Stimulated activated CD4-positive, alpha-beta T cell treated with anti-CD3 and anti-CD28 coated beads, Interleukin-1b, Interleukin-23, amount 100 ng/mL, for 24 hours (primary cell): ENCODE data around the gene ARHGAP27.
"Not testable (repeated sequence)": the region's sequence is repeated elsewhere in the genome, so short reads cannot be mapped to it uniquely, and the experiment has no call there.

Experiments
- DNase-seq, 4 experiments: peaks; one replicate each; pipeline ENCODE4 v3.0.0-alpha.2; 2020; ENCODE audit warnings: low read depth in 4 of 4, low spot score in 1 of 4

Gene ARHGAP27

GRCh38 chr17:45363498-45363897, 69.2 kb downstream of the ARHGAP27 start:
- no peak for DNase-seq

GRCh38 chr17:45361976-45362375, 70.7 kb downstream of the ARHGAP27 start:
- no peak for DNase-seq

DNA sequence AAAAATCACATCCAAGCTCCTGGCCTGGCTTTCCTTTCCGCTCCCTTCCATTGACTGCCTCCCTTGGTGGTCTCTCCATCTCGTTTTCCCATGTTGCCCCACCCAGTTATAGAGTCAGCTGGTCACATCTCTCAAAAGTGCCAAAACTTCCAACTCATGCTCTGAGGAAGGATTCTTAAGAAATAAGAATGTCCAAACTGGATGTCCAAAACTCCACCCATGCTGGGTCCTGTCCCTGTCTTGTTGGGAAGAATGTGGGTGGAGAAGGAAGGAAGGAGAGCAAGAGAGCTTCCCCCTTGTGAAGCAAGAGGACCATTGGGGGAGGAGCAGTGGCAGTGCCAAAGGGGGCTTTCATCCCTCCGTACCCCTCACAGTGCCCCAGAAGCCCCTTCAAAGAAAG, 71.2 kb downstream of the ARHGAP27 start:
- DNase-seq, result no peak

- no peak for DNase-seq
These were observed 75.2 kb downstream of the ARHGAP27 start for GRCh38 chr17:45357364-45357997.

GRCh38 chr17:45355087-45355486, 77.6 kb downstream of the ARHGAP27 start:
- DNase-seq, result no peak

DNA sequence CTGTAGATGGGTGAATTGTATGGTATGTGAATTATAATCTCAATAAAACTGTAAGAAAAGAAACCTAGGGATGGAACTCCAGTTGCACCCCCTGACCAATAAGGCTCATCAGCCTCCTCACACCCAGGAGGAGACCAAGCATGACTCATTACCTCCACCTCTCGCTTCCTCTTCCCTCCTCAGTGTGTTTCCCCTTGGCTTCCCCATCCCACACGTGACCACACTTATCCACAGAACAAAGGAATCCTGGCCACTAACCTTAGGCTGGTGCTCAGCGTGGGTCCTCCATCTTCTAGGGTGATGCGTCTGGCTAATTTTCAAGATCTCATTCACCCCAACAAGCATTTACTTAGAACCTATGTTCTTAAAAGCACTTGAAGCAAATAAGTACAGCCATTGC, 79.6 kb downstream of the ARHGAP27 start:
- DNase-seq, result peak in 2 of 4 experiments; percentile 7 to 32

GRCh38 chr17:45351831-45352230, 80.8 kb downstream of the ARHGAP27 start:
- DNase-seq, result no peak

GRCh38 chr17:45347444-45347843, 85.2 kb downstream of the ARHGAP27 start:
- DNase-seq, result no peak

DNA sequence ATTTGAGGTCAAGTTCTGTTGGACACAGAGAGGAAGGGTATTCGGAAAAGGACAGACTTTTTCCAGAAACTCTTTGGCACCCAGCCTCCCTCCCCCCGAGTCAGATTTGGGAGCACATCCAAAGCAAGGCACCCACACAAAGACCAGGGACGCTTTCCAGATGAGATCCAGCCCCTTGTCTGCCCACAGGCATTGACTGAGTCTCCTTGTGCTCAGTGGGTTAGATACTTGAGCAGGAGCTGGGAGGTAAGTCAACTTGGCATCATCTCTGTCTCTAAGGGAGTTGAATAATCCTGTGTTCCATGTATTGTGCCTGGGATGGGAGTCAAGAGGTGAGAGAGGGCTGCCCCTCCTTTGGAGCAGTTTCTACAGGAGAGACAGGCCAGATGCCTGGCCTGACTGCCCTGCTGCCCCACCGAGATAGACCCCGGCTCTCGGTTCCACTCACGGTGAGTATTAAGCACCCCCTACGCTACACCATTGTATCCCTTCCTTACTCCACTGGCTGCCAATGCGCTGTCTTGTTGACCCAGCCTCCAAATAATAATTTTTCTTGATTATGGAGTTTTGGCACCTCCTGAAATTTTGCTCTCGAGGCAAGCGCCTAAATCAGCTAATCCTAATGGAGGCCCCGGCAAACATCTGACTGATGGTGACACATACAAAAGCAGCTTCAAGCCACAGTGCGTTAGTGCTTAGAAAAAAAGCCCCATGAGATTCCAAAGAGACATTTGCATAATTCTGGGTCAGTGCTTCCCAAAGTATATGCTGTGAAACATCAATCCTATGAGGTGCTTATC, 86.3 kb downstream of the ARHGAP27 start:
- DNase-seq, result no peak

GRCh38 chr17:45345554-45346215, 87.0 kb downstream of the ARHGAP27 start:
- DNase-seq, result no peak

DNA sequence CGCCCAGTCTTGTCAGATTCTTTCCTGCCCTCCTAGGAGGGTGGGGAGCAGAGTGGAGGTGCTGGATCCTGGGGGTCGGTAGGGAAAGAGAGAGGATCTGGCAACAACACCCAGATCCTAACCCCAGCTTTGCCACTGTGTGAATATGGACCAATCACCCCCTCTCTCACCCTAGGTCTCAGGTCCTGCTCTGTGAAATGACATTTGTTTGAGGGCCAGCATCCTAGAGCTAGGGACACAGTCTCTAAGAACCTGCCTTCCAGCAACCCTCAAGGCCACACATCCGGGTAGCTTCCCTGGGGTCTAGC, 87.5 kb downstream of the ARHGAP27 start:
- no peak for DNase-seq

DNA sequence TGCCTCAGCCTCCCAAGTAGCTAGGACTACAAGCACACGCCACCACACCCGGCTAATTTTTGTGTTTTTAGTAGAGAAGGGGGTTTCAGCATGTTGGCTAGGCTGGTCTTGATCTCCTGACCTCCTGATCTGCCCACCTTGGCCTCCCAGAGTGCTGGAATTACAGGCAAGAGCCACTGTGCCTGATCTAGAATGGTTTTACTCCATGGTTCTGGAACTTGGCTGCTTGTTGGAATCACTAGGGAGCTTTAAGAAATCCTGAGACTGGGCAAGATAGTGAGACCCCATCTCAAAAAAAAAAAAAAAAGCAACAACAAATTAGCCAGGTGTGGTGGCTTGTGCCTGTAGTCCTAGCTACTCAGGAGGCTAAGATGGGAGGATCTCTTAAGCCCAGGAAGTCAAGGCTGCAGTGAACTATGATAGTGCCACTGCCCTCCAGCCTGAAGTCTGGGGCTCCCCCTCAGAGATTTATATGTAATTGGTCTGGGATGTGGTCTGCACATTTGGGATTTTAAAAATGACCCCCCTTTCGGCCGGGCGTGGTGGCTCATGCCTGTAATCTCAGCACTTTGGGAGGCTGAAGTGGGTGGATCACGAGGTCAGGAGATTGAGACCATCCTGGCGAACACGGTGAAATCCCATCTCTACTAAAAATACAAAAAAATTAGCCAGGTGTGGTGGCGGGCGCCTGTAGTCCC, 88.6 kb downstream of the ARHGAP27 start:
- not testable (repeated sequence) for DNase-seq
